Stimulated activated naive CD4-positive, alpha-beta T cell treated with Interleukin-2 at 50 U/mL for 16 hours (primary cell): ENCODE measurements around the gene NUSAP1.
"Not testable (repeated sequence)": the region's sequence is repeated elsewhere in the genome, so short reads cannot be mapped to it uniquely, and the experiment has no call there.

Source experiments
- DNase-seq: peaks from one replicate; lab custom pipeline; 2025; lab: John Stamatoyannopoulos, UW

The NUSAP1 gene

GRCh38 chr15:41416128-41416741 lies 83.6 kb downstream of the NUSAP1 start:
- no peak for DNase-seq

- DNase-seq: peak; percentile 92
Measured at GRCh38 chr15:41416742-41417417, 84.2 kb downstream of the NUSAP1 start, which contains the start of gene RTF1. Gene RTF1 (plus strand): TSS chr15:41417095. CDS start chr15:41417116, 21 bp downstream.

GRCh38 chr15:41417418-41418195 lies 84.9 kb downstream of the NUSAP1 start:
- DNase-seq: peak; percentile 38

- DNase-seq: no peak
Measured at GRCh38 chr15:41423979-41424659, 91.4 kb downstream of the NUSAP1 start.

GRCh38 chr15:41424809-41425208 lies 92.1 kb downstream of the NUSAP1 start:
- no peak for DNase-seq

GRCh38 chr15:41425907-41426306 lies 93.2 kb downstream of the NUSAP1 start:
- not testable (repeated sequence) for DNase-seq

- no peak for DNase-seq
Measured at GRCh38 chr15:41429003-41429890, 96.6 kb downstream of the NUSAP1 start.
